LNCaP clone FGC (cell line): Measurements from ENCODE around the gene CD247.
A peak's percentile ranks its signal among the peaks of the same experiment; 100 is the strongest.

Experiments
- DNase-seq: peaks from one replicate; pipeline ENCODE4 v3.0.0-alpha.2; 2011; ENCODE audit warnings: low read depth
- H3K4me3 ChIP-seq: 2 replicates; pipeline ENCODE4 v1.5.1; 2011; ENCODE audit warnings: mild to moderate bottlenecking, low read depth, low read length, control low read depth
- CTCF ChIP-seq: IDR thresholded peaks from 2 replicates; pipeline ENCODE4 v1.5.1; 2012; ENCODE audit warnings: mild to moderate bottlenecking; ENCODE audit not compliant: control insufficient read depth, insufficient read depth; ENCODE audit errors: extremely low read depth

CD247 gene

GRCh38 chr1:167401260-167401873, 117.0 kb downstream of the CD247 start:
- no peak overlapping the region for H3K4me3 ChIP-seq
- no peak for DNase-seq
- TF ChIP-seq CTCF = peak; percentile 82

- TF ChIP-seq CTCF = no peak
- DNase-seq = no peak
- no peak overlapping the region for H3K4me3 ChIP-seq
Measured at GRCh38 chr1:167400359-167400953, 117.9 kb downstream of the CD247 start.

GRCh38 chr1:167392200-167392696, 126.1 kb downstream of the CD247 start:
- no peak overlapping the region for H3K4me3 ChIP-seq
- no peak for DNase-seq
- TF ChIP-seq CTCF = no peak

GRCh38 chr1:167388976-167389375, 129.4 kb downstream of the CD247 start:
- H3K4me3 ChIP-seq = no peak overlapping the region
- DNase-seq = no peak
- no peak for TF ChIP-seq CTCF

- no peak for DNase-seq
- H3K4me3 ChIP-seq = no peak overlapping the region
- no peak for TF ChIP-seq CTCF
Measured at GRCh38 chr1:167387251-167387910, 130.9 kb downstream of the CD247 start.
